Activated CD8-positive, alpha-beta T cell treated with anti-CD3 and anti-CD28 coated beads for 36 hours (primary cell): ENCODE measurements around the gene STS. TPM values are rescaled to one million over a fixed set of nuclear protein-coding genes. Genes with fewer than 3 reads are reported as not detected.

Experiments
- ATAC-seq: fragments of 200-7000 bp; cut with Tn5 transposase; one replicate; pipeline ENCODE4 v1.10.0; 2021; ENCODE audit warnings: mild to moderate bottlenecking, moderate library complexity
- CTCF ChIA-PET: fragments of 350-600 bp; sonication (Branson Sonifier 250); formaldehyde crosslinking; loops from one replicate; lab custom pipeline; 2021; ENCODE audit warnings: antibody characterized with exemption; lab: Charles Lee
- POLR2A ChIA-PET: fragments of 350-600 bp; sonication (Branson Sonifier 250); formaldehyde crosslinking; loops from one replicate; lab custom pipeline; 2021; ENCODE audit warnings: antibody characterized with exemption; lab: Charles Lee
- DNase-seq: peaks from one replicate; pipeline ENCODE4 v3.0.0-alpha.2; 2020
- H3K27ac Mint-ChIP-seq: one replicate; pipeline ENCODE4 v1.8.0; 2021; ENCODE audit warnings: mild to moderate bottlenecking, mixed read lengths
- H3K27me3 Mint-ChIP-seq: one replicate; pipeline ENCODE4 v1.8.0; 2021; ENCODE audit warnings: mixed read lengths
- H3K36me3 Mint-ChIP-seq: one replicate; pipeline ENCODE4 v1.8.0; 2021; ENCODE audit warnings: low read depth, mixed read lengths
- H3K4me1 Mint-ChIP-seq: one replicate; pipeline ENCODE4 v1.8.0; 2021; ENCODE audit warnings: low read depth, mixed read lengths
- H3K4me3 Mint-ChIP-seq: one replicate; pipeline ENCODE4 v1.8.0; 2021; ENCODE audit warnings: mild to moderate bottlenecking, moderate library complexity, mixed read lengths
- H3K9me3 Mint-ChIP-seq: one replicate; pipeline ENCODE4 v1.8.0; 2021; ENCODE audit warnings: mixed read lengths
- intact Hi-C: fragments of 100-400 bp; cut with micrococcal nuclease; formaldehyde crosslinking; loops from one replicate; pipeline ENCODE4 v1.10.0; 2022
- total RNA-seq, 2 experiments: library from RNA; stranded (reverse); gene quantifications; one replicate each; pipeline ENCODE4 v1.2.3, GENCODE V29; 2021
- TF ChIP-seq, protein P1 (sequence below): fragments of 200-600 bp; IDR thresholded peaks from one replicate; pipeline ENCODE4 v1.8.0; 2022; ENCODE audit warnings: antibody characterized with exemption, mild to moderate bottlenecking

The STS gene
- total RNA-seq, 2 experiments from 2014 or later: 0.50 to 0.72 TPM

DNA sequence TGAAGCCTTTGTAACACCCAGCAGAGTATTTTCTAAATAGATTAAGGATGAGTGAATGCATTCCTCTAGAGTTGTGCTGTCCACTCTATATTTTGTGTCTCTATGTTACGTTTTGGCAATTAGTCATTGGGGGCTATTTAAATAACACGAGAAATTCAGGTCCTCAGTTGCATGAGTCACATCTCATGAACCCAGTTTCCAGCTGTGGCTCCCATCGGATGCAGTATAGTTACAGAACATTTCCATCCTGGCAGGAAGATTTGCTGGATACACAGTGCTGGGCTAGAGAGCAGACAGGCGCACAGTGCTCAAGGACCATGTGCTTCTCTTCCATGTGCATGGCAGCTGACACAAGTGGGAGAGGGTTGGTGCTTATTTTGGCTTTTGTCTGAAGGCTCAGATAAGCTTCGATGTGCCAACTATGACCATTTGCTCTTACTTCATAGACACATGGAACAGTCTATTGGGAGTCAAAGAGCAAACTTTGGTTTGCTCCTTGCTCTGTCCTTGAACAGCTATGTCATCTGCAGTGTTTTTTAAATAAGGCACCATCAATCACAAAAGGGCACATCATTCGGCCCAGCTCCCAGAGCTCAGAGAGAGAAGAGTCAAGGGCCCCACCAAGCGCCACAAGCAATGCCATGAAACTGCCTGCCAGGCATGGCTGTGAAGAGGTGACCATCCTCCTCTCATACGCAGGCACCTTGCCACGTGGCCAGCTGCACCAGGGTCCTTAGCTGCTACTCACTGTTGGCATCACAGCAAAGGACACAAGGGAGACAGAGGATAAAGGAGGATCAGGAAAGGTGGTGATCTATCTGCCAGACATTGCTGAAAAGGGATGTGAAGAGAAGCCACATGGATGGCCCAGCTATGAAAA, 8.1 kb upstream of the STS start:
- Mint-ChIP-seq H3K36me3 (peaks cover 9% of the 10 kb centered on the region), H3K27ac (no peak overlapping the region), H3K9me3 (no peaks in the 10 kb centered on the region), H3K4me3 (no peak overlapping the region), H3K4me1 (peaks cover 26% of the 10 kb centered on the region), H3K27me3 (no peaks in the 10 kb centered on the region)
- DNase-seq (no peak), ATAC-seq (no peak)
- intact Hi-C loops: no loop called here
- POLR2A ChIA-PET: no interaction called here
- TF ChIP-seq, protein P1, sequence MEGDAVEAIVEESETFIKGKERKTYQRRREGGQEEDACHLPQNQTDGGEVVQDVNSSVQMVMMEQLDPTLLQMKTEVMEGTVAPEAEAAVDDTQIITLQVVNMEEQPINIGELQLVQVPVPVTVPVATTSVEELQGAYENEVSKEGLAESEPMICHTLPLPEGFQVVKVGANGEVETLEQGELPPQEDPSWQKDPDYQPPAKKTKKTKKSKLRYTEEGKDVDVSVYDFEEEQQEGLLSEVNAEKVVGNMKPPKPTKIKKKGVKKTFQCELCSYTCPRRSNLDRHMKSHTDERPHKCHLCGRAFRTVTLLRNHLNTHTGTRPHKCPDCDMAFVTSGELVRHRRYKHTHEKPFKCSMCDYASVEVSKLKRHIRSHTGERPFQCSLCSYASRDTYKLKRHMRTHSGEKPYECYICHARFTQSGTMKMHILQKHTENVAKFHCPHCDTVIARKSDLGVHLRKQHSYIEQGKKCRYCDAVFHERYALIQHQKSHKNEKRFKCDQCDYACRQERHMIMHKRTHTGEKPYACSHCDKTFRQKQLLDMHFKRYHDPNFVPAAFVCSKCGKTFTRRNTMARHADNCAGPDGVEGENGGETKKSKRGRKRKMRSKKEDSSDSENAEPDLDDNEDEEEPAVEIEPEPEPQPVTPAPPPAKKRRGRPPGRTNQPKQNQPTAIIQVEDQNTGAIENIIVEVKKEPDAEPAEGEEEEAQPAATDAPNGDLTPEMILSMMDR: no peak
- CTCF ChIA-PET: no interaction called here

DNA sequence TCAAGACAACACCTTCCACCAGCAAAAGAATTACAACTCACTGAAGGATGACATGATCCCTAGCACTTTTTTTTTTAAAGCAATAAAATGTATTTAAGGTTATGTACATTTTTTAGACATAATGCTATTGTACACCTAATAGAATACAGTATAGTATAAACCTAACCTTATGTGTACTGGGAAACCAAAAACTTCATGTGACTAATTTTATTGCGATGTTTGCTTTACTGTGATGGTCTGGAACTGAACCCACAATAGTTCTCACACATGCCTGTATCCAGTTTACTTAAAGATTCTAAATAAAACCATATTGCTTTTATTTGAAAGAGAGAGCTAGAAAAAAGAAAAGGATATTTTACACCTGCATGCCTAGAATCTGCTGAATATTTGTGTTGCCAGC, 4.4 kb upstream of the STS start:
- no peaks in the 10 kb centered on the region for H3K27me3 Mint-ChIP-seq
- ChIA-PET POLR2A (no interaction called here), CTCF (no interaction called here)
- intact Hi-C loops: no loop called here
- H3K4me3 Mint-ChIP-seq: no peak overlapping the region
- TF ChIP-seq, protein P1: no peak
- peaks cover 26% of the 10 kb centered on the region for H3K4me1 Mint-ChIP-seq
- peaks cover 3% of the 10 kb centered on the region for H3K36me3 Mint-ChIP-seq
- no peak for ATAC-seq
- no peak for DNase-seq
- H3K27ac Mint-ChIP-seq: no peak overlapping the region
- no peaks in the 10 kb centered on the region for H3K9me3 Mint-ChIP-seq

DNA sequence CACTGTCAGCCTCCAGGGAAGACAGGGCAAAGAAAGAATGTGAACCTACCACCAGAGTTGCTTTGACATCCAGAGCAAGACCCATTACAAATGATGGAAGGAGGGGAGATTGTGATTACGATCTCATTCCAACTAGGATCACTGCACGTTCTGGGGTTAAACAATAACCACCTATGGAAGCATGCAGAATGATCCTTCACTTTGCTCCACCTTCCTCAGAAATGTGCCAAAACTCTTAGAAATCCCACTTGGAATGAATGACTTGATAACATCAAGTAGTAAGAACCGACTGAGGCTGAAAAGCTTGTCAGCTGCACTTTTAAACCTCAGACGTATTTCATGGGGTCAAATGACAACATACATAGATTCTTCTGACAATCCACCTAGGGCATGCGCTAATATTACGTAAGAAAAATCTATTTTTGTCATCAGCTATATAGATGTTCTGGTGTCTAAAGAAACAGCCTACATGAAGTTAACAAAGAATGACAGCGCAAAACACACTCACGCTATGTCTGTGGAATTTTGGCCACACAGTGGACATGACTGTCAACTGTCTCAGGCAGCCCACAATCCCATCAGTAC, 3.5 kb upstream of the STS start:
- TF ChIP-seq, protein P1: no peak

DNA sequence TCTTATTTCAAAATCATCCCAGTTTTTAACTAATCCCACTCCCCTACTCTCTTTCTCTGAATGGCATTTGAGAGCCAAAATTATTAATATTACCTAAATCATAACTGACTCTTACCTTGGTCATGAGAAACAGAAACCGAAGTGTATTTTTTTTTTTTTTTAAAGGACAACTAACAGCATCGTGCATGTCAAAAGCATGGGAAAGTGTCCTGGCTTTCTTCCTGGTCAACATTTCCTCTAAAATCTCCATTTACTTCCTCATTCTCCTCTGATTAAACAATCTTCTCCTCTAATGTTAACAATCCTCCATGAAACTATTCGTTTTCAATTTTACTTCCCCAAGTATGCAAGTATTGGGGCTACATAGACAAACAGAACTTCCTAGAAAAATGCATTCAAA, 2.1 kb upstream of the STS start:
- Mint-ChIP-seq H3K9me3 (no peaks in the 10 kb centered on the region), H3K36me3 (no peaks in the 10 kb centered on the region), H3K27ac (no peak overlapping the region), H3K4me1 (peaks cover 23% of the 10 kb centered on the region), H3K27me3 (no peaks in the 10 kb centered on the region), H3K4me3 (no peak overlapping the region)
- TF ChIP-seq, protein P1: no peak
- ChIA-PET POLR2A (no interaction called here), CTCF (interaction anchor here (1.5 kb wide), 1 partner anchor 12 kb away, joined by 3 read pairs; no protein-coding TSS in a partner anchor)
- DNase-seq (no peak), ATAC-seq (no peak)
- intact Hi-C loops: no loop called here

More for the DNA sequence above, 3.5 kb upstream of the STS start:
- ChIA-PET CTCF (interaction anchor here (1.0 to 1.2 kb wide), 2 partner anchors 11 to 68 kb away, joined by 3 read pairs; no protein-coding TSS in a partner anchor), POLR2A (interaction anchor here (0.8 kb wide), 1 partner anchor 9 kb away, joined by 4 read pairs; no protein-coding TSS in a partner anchor)
- Mint-ChIP-seq H3K36me3 (peaks cover 2% of the 10 kb centered on the region), H3K4me3 (no peak overlapping the region), H3K27ac (no peak overlapping the region), H3K9me3 (no peaks in the 10 kb centered on the region), H3K27me3 (no peaks in the 10 kb centered on the region), H3K4me1 (peaks cover 23% of the 10 kb centered on the region)
- ATAC-seq (no peak), DNase-seq (no peak)
- intact Hi-C loops: no loop called here
